Astrocyte (in vitro differentiated cells and primary cell): ENCODE measurements around the gene SHANK1.

Source experiments
- CTCF ChIP-seq: IDR thresholded peaks from 2 replicates; pipeline ENCODE4 v1.5.1; 2011; ENCODE audit warnings: low read depth, mild to moderate bottlenecking, inconsistent platforms, low read length, moderate library complexity; ENCODE audit not compliant: insufficient read depth
- EZH2 ChIP-seq: IDR thresholded peaks from 2 replicates; pipeline ENCODE4 v1.6.1; 2012; ENCODE audit warnings: mild to moderate bottlenecking, low read length, inconsistent platforms; ENCODE audit not compliant: insufficient read depth

- TF ChIP-seq CTCF (no peak), EZH2 (no peak)
These were observed 69.9 kb downstream of the SHANK1 start, which contains the start of gene C19orf81 for GRCh38 chr19:50649433-50650391.
